Vagina (tissue), 2 donors: Measurements from ENCODE around the gene LMO7.

Experiments used
- CTCF ChIP-seq, 3 experiments: fragments of 450-650 bp in 2 of 3; fragments of 200-600 bp in 1 of 3; sonication (generic) in 1 of 3; IDR thresholded peaks; one replicate each; pipeline ENCODE4 v1.5.1; 2017 to 2019; ENCODE audit warnings: antibody characterized with exemption in 3 of 3, mild to moderate bottlenecking in 2 of 3, moderate library complexity in 2 of 3
- POLR2A ChIP-seq, 2 donors: fragments of 450-650 bp; IDR thresholded peaks; one replicate each; pipeline ENCODE4 v1.6.1; 2017; ENCODE audit warnings: antibody characterized with exemption in 2 of 2, mild to moderate bottlenecking in 2 of 2, moderate library complexity in 2 of 2
- POLR2AphosphoS5 ChIP-seq, 2 donors: sonication (generic); formaldehyde crosslinking; IDR thresholded peaks; one replicate each; pipeline ENCODE4 v1.9.0; 2017; ENCODE audit warnings: antibody characterized with exemption in 2 of 2, mild to moderate bottlenecking in 2 of 2, low read depth in 1 of 2; ENCODE audit not compliant: insufficient read depth in 1 of 2

GRCh38 chr13:75797239-75797638 is 161.1 kb downstream of the LMO7 start:
- TF ChIP-seq POLR2AphosphoS5 (IDR thresholded peaks at IDR 0.05; ENCODE audit: insufficient read depth in 1 of 2, low read depth in 1 of 2) (no peak), CTCF (IDR thresholded peaks at IDR 0.05) (no peak), POLR2A (IDR thresholded peaks at IDR 0.05) (no peak)
